Activated CD4-positive, alpha-beta T cell treated with anti-CD3 and anti-CD28 coated beads, Interleukin-2, amount 10 ng/mL, durations not matched to agents 7 days and 5 days (primary cell): ENCODE measurements around the gene FBXW8. TPM values are rescaled to one million over a fixed set of nuclear protein-coding genes. Genes with fewer than 3 reads are reported as not detected.
A peak's percentile ranks its signal among the peaks of the same experiment; 100 is the strongest.

ENCODE experiments used
- CTCF ChIA-PET: fragments of 350-600 bp; sonication (Branson Sonifier 250); formaldehyde crosslinking; loops from one replicate; lab custom pipeline; 2021; ENCODE audit warnings: antibody characterized with exemption; lab: Charles Lee
- POLR2A ChIA-PET: fragments of 350-600 bp; sonication (Branson Sonifier 250); formaldehyde crosslinking; loops from one replicate; lab custom pipeline; 2021; ENCODE audit warnings: antibody characterized with exemption; lab: Charles Lee
- DNase-seq: peaks from one replicate; pipeline ENCODE4 v3.0.0-alpha.2; 2020
- H3K27ac Mint-ChIP-seq: one replicate; pipeline ENCODE4 v1.8.0; 2021; ENCODE audit warnings: mild to moderate bottlenecking, moderate library complexity, mixed read lengths
- H3K27me3 Mint-ChIP-seq: one replicate; pipeline ENCODE4 v1.8.0; 2021; ENCODE audit warnings: mixed read lengths
- H3K36me3 Mint-ChIP-seq: one replicate; pipeline ENCODE4 v1.8.0; 2021; ENCODE audit warnings: low read depth, mixed read lengths
- H3K4me1 Mint-ChIP-seq: one replicate; pipeline ENCODE4 v1.8.0; 2021; ENCODE audit warnings: mixed read lengths
- H3K4me3 Mint-ChIP-seq: one replicate; pipeline ENCODE4 v1.8.0; 2021; ENCODE audit warnings: mild to moderate bottlenecking, moderate library complexity, mixed read lengths
- H3K9me3 Mint-ChIP-seq: one replicate; pipeline ENCODE4 v1.8.0; 2021; ENCODE audit warnings: mixed read lengths
- total RNA-seq, 2 experiments: library from RNA; stranded (reverse); gene quantifications; one replicate each; pipeline ENCODE4 v1.2.3, GENCODE V29; 2021

The FBXW8 gene
- total RNA-seq, 2 experiments from 2014 or later: 12.5 to 13.2 TPM

GRCh38 chr12:116892349-116893140 is 18.2 kb upstream of the FBXW8 start:
- ChIA-PET POLR2A (no interaction called here), CTCF (interaction anchor here (1.0 kb wide), 1 partner anchor 71 kb away, joined by 3 read pairs; no protein-coding TSS in a partner anchor)
- H3K27ac Mint-ChIP-seq: no peak overlapping the region
- H3K4me3 Mint-ChIP-seq: no peak overlapping the region
- H3K9me3 Mint-ChIP-seq: peaks cover 3% of the 10 kb centered on the region
- H3K4me1 Mint-ChIP-seq: no peaks in the 10 kb centered on the region
- H3K36me3 Mint-ChIP-seq: no peaks in the 10 kb centered on the region
- DNase-seq: no peak
- H3K27me3 Mint-ChIP-seq: peaks cover 27% of the 10 kb centered on the region

DNA sequence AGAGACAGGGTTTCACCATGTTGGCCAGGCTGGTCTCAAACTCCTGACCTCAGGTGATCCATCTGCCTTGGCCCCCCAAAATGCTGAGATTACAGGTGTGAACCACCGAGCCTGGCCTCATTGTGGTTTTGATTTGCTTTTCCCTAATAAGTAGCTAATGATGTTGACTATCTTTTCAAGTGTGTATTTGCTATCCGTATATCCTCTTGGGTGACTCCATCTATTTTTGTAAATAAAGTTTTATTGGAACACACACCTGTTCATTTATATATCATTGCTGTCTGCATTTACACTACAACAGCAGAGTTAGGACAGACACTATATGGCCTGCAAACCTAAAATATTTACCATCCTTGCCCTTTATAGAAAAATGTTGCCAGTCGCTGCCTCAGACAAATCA is 15.8 kb upstream of the FBXW8 start:
- no peaks in the 10 kb centered on the region for H3K36me3 Mint-ChIP-seq
- peaks cover 32% of the 10 kb centered on the region for H3K27me3 Mint-ChIP-seq
- no peak overlapping the region for H3K27ac Mint-ChIP-seq
- peaks cover 3% of the 10 kb centered on the region for H3K9me3 Mint-ChIP-seq
- no peak for DNase-seq
- ChIA-PET POLR2A (no interaction called here), CTCF (no interaction called here)
- no peaks in the 10 kb centered on the region for H3K4me1 Mint-ChIP-seq
- no peak overlapping the region for H3K4me3 Mint-ChIP-seq

DNA sequence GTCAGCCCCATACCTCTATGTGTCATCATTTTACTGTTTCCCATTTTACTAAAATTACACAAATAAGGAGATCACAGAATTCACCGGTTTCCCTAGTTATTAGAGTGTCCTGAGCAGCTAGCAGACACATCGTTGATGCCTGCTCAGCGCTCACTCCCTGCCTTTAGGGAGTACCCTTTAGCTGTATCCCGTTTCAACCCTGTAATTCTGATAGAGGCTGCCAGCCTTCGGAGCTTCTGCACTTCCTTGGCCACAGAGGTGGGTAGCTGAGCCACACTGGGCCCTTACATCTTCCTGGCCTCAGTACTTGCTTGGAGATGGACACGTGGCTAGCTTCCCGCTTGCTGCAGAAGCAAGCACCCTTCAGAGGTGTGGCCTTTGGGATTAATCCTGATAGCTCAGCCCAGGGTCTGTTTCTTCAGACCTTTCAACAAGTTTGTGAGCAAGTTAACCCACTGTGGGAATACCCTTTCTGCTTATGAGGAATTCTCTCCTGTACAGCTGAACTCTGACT is 14.3 kb upstream of the FBXW8 start:
- H3K36me3 Mint-ChIP-seq: no peaks in the 10 kb centered on the region
- H3K4me3 Mint-ChIP-seq: no peak overlapping the region
- no peaks in the 10 kb centered on the region for H3K9me3 Mint-ChIP-seq
- no peak overlapping the region for H3K27ac Mint-ChIP-seq
- ChIA-PET CTCF (interaction anchor here (0.5 to 1.2 kb wide), 2 partner anchors 16 to 139 kb away, joined by 3 read pairs; partner anchors contain the start of gene HRK), POLR2A (no interaction called here)
- H3K4me1 Mint-ChIP-seq: no peaks in the 10 kb centered on the region
- peaks cover 37% of the 10 kb centered on the region for H3K27me3 Mint-ChIP-seq
- no peak for DNase-seq

DNA sequence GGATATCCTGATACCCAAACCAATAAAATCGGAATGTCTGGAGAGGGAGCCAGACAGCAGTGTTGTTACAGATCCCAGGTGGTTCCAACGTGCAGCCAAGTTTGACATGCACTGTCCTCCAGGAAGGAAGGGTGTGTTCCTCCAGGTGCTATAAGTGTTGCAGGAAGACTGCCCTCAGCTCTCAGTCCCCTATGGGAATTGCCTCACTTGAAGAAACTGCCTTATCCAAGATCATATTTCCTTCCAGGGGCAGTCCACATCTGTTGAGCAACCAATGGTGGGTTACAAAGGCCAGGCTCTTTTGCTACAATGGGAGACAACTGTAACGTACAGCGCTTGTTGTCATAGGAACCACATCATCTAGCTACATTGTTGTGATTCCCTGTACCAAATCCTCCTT is 13.3 kb upstream of the FBXW8 start:
- ChIA-PET CTCF (no interaction called here), POLR2A (no interaction called here)
- Mint-ChIP-seq H3K36me3 (no peaks in the 10 kb centered on the region), H3K27ac (no peak overlapping the region), H3K9me3 (no peaks in the 10 kb centered on the region), H3K4me3 (no peak overlapping the region), H3K27me3 (peaks cover 43% of the 10 kb centered on the region), H3K4me1 (no peaks in the 10 kb centered on the region)
- no peak for DNase-seq

DNA sequence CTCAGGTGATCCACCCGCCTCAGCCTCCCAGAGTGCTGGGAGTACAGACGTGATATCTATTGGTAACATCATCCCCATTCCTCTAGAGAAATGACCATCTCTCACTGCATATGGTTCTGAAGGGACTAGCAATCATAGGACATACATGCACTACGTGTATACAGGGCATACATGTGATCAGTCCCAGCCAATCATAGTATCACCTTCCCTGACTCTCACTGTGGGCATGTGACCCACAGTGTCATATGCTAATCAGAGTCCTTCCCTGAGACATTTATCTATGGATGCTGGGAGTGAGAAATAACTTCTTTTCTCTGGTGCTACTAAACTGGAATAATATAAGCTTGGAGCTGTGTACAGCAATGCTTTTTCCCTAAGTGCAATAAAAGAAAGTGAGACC is 12.1 kb upstream of the FBXW8 start:
- ChIA-PET CTCF (no interaction called here), POLR2A (no interaction called here)
- Mint-ChIP-seq H3K27me3 (peaks cover 42% of the 10 kb centered on the region), H3K4me1 (no peaks in the 10 kb centered on the region), H3K9me3 (no peaks in the 10 kb centered on the region), H3K36me3 (no peaks in the 10 kb centered on the region), H3K4me3 (no peak overlapping the region), H3K27ac (no peak overlapping the region)
- no peak for DNase-seq

- H3K27ac Mint-ChIP-seq: no peak overlapping the region
- no peaks in the 10 kb centered on the region for H3K9me3 Mint-ChIP-seq
- no peak overlapping the region for H3K4me3 Mint-ChIP-seq
- no peaks in the 10 kb centered on the region for H3K36me3 Mint-ChIP-seq
- no peak for DNase-seq
- H3K27me3 Mint-ChIP-seq: peaks cover 41% of the 10 kb centered on the region
- no peaks in the 10 kb centered on the region for H3K4me1 Mint-ChIP-seq
- POLR2A ChIA-PET: no interaction called here
- CTCF ChIA-PET: interaction anchor here (1.6 kb wide), 1 partner anchor 9 kb away, joined by 3 read pairs; the partner anchor contains the start of gene FBXW8
Measured at GRCh38 chr12:116901612-116902011, 9.1 kb upstream of the FBXW8 start.

DNA sequence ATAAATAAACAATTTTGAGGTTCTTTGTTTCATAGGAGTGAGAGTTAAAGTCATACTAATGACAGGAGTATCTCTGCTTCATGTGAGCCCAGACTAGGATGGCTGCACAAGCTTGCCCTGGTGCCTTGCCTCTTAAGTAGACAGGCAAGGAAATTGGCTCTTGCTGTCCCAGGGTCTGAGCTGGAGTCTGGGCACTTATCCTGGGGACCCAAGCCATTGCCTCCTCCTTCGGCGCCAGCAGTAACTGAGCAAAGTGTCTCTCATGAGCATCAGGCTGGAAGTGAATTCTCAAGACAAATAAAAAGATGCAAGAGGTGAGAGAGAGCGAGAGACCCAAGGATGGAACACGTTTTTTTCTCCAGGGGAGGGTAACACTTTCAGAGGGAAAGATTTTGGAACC is 6.9 kb upstream of the FBXW8 start:
- Mint-ChIP-seq H3K4me1 (no peaks in the 10 kb centered on the region), H3K27me3 (peaks cover 51% of the 10 kb centered on the region)

GRCh38 chr12:116906285-116906684 is 4.5 kb upstream of the FBXW8 start:
- ChIA-PET CTCF (no interaction called here), POLR2A (no interaction called here)
- no peak overlapping the region for H3K4me3 Mint-ChIP-seq
- H3K27ac Mint-ChIP-seq: no peak overlapping the region
- H3K9me3 Mint-ChIP-seq: no peaks in the 10 kb centered on the region
- H3K27me3 Mint-ChIP-seq: peaks cover 41% of the 10 kb centered on the region
- no peaks in the 10 kb centered on the region for H3K36me3 Mint-ChIP-seq
- DNase-seq: no peak
- H3K4me1 Mint-ChIP-seq: peaks cover 5% of the 10 kb centered on the region

More for the DNA sequence above, 6.9 kb upstream of the FBXW8 start:
- DNase-seq: no peak
- ChIA-PET POLR2A (no interaction called here), CTCF (no interaction called here)
- no peaks in the 10 kb centered on the region for H3K36me3 Mint-ChIP-seq
- H3K4me3 Mint-ChIP-seq: no peak overlapping the region
- no peaks in the 10 kb centered on the region for H3K9me3 Mint-ChIP-seq
- no peak overlapping the region for H3K27ac Mint-ChIP-seq

DNA sequence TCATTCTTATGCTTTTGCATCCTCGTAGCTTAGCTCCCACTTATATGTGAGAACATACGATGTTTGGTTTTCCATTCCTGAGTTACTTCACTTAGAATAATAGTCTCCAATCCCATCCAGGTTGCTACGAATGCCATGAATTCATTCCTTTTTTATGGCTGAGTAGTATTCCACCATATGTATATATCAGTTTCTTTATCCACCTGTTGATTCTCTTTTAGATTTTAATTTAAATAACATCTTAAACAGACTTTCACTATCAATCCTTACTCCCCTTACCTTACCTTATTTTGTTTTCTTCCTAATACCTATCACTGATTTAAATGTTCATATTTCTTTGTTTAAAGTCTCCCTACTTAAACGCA is 488 bp upstream of the FBXW8 start:
- Mint-ChIP-seq H3K4me3 (peak overlapping the region; percentile 93), H3K27me3 (peaks cover 23% of the 10 kb centered on the region), H3K27ac (peak overlapping the region; percentile 90), H3K9me3 (no peaks in the 10 kb centered on the region), H3K4me1 (peaks cover 32% of the 10 kb centered on the region), H3K36me3 (peaks cover 19% of the 10 kb centered on the region)
- CTCF ChIA-PET: interaction anchor here (1.1 kb wide), 1 partner anchor 8 kb away, joined by 3 read pairs; no protein-coding TSS in a partner anchor
- POLR2A ChIA-PET: no interaction called here
- no peak for DNase-seq

GRCh38 chr12:116915326-116915725 is 4.6 kb downstream of the FBXW8 start:
- ChIA-PET POLR2A (no interaction called here), CTCF (interaction anchor here (0.7 to 0.9 kb wide), 2 partner anchors 14 to 174 kb away, joined by 3 read pairs; no protein-coding TSS in a partner anchor)
- H3K4me3 Mint-ChIP-seq: no peak overlapping the region
- H3K27ac Mint-ChIP-seq: peak overlapping the region; percentile 60
- peaks cover 5% of the 10 kb centered on the region for H3K9me3 Mint-ChIP-seq
- H3K27me3 Mint-ChIP-seq: no peaks in the 10 kb centered on the region
- H3K36me3 Mint-ChIP-seq: peaks cover 55% of the 10 kb centered on the region
- peaks cover 76% of the 10 kb centered on the region for H3K4me1 Mint-ChIP-seq
- DNase-seq: no peak

DNA sequence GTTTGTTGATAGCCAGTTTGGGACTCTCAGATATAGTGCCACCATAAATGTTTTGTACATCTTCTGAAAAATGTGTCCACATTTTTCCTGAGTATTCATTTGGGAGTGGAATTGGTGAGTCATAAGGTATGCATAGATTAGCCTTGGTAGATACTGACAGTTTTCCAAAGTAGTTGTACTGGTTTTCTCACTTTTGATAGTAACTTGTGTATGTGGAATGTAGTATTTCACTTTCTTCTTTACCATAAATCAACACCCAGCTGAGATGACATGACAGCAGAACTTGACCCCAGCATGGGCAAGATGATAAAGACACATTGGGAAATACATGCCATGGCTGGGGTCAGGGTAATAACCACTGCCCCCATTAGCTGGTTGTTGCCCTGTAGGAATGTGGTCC is 5.4 kb downstream of the FBXW8 start:
- Mint-ChIP-seq H3K4me3 (no peak overlapping the region), H3K36me3 (peaks cover 61% of the 10 kb centered on the region), H3K9me3 (peaks cover 5% of the 10 kb centered on the region), H3K4me1 (peaks cover 81% of the 10 kb centered on the region), H3K27ac (peak overlapping the region; percentile 60), H3K27me3 (no peaks in the 10 kb centered on the region)
- CTCF ChIA-PET: interaction anchor here (0.7 kb wide), 1 partner anchor 173 kb away, joined by 3 read pairs; no protein-coding TSS in a partner anchor
- DNase-seq: no peak
- POLR2A ChIA-PET: interaction anchor here (0.8 kb wide), 1 partner anchor 15 kb away, joined by 6 read pairs; no protein-coding TSS in a partner anchor

GRCh38 chr12:116916714-116917114 is 6.0 kb downstream of the FBXW8 start:
- peak overlapping the region; percentile 55 for H3K27ac Mint-ChIP-seq
- H3K4me3 Mint-ChIP-seq: peak overlapping the region; percentile 11
- POLR2A ChIA-PET: interaction anchor here (0.8 kb wide), 1 partner anchor 14 kb away, joined by 6 read pairs; no protein-coding TSS in a partner anchor
- peaks cover 82% of the 10 kb centered on the region for H3K4me1 Mint-ChIP-seq
- H3K9me3 Mint-ChIP-seq: peaks cover 5% of the 10 kb centered on the region
- peaks cover 57% of the 10 kb centered on the region for H3K36me3 Mint-ChIP-seq
- H3K27me3 Mint-ChIP-seq: no peaks in the 10 kb centered on the region
- DNase-seq: peak; percentile 61
- CTCF ChIA-PET: interaction anchor here (1.8 kb wide), 1 partner anchor 20 kb away, joined by 6 read pairs; no protein-coding TSS in a partner anchor

DNA sequence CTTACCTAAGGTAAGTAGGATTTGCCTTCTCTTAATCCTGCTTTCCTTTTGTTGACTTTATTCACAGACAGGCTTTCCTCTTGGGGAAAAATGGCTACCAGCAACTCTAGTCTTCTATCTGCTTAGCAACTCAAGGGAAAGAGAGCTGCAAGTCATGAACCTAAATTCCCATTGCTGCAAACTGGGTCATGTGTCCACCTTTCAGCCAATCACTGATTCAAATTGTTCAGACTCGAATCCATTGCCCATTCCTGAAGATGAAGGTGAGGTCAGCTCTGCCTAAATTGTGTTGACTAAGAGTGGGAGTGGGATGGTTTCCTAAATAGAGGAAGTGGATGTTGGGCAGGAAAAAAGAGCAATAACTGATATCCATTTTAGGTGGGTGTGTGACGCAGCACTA is 7.7 kb downstream of the FBXW8 start:
- H3K9me3 Mint-ChIP-seq: peaks cover 5% of the 10 kb centered on the region
- peaks cover 52% of the 10 kb centered on the region for H3K36me3 Mint-ChIP-seq
- H3K4me1 Mint-ChIP-seq: peaks cover 82% of the 10 kb centered on the region
- no peak overlapping the region for H3K4me3 Mint-ChIP-seq
- POLR2A ChIA-PET: no interaction called here
- DNase-seq: no peak
- CTCF ChIA-PET: interaction anchor here (1.8 kb wide), 1 partner anchor 19 kb away, joined by 6 read pairs; no protein-coding TSS in a partner anchor
- no peaks in the 10 kb centered on the region for H3K27me3 Mint-ChIP-seq
- no peak overlapping the region for H3K27ac Mint-ChIP-seq
